ENCODE results near the gene IGHMBP2. TPM values are rescaled to one million over a fixed set of nuclear protein-coding genes. Genes with fewer than 3 reads are reported as not detected.

IGHMBP2 gene
- total RNA-seq, 1 experiment from 2014 or later = 24.0 TPM

DNA sequence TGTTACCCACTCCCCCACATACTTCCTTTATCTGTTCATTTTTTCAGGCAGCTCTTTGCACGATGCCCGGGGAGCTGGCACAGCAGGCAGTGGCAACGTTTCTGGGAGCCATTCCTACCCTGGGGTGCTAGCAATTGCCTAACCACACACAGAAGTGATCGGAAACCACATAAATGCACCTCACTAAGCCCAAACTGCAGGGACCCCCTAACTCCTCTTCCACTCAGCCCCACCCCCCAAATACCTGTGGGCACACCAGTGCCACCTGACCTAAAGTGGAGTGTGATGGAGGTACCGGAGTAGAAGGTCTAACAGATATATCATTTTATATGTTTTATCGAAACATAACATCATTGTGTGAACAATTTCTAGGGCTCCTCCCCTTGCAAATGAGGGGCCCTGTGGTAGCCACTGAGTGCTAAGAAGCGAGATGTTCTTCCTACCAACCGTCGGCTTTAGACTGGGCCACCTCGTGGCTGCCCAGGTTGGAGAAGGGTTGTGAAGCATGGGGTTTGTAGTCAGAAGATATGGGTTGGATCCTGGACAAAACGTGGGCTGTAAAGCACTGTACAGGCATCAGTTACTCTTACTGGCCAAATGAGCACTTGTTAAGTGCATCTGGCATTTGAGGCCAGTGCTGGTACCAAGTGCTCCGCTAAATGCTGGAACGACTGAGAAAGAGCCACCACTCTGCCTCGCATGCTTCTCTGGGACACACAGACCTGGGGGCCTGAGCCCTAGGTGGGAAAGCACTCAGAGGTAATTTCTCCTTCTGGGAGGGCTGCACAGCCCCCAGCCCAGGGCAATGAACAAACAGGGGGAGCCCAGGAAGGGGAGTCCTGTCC is 74.3 kb downstream of the IGHMBP2 start:
- no peaks in the 10 kb centered on the region for H3K27me3 ChIP-seq (ENCODE audit: insufficient read depth, low read length)
- no peaks in the 10 kb centered on the region for H3K79me1 ChIP-seq (ENCODE audit: insufficient read depth, low read depth, low read length, poor library complexity, severe bottlenecking)
- no peak overlapping the region; a peak in 1 of 7 replicates for H3K27ac Mint-ChIP-seq
- TF ChIP-seq, protein P1, sequence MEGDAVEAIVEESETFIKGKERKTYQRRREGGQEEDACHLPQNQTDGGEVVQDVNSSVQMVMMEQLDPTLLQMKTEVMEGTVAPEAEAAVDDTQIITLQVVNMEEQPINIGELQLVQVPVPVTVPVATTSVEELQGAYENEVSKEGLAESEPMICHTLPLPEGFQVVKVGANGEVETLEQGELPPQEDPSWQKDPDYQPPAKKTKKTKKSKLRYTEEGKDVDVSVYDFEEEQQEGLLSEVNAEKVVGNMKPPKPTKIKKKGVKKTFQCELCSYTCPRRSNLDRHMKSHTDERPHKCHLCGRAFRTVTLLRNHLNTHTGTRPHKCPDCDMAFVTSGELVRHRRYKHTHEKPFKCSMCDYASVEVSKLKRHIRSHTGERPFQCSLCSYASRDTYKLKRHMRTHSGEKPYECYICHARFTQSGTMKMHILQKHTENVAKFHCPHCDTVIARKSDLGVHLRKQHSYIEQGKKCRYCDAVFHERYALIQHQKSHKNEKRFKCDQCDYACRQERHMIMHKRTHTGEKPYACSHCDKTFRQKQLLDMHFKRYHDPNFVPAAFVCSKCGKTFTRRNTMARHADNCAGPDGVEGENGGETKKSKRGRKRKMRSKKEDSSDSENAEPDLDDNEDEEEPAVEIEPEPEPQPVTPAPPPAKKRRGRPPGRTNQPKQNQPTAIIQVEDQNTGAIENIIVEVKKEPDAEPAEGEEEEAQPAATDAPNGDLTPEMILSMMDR (conservative IDR thresholded peaks at IDR 0.05) = no peak
- no peak overlapping the region for H3K56ac ChIP-seq (ENCODE audit: insufficient read length, low read depth, low read length)
- no peak overlapping the region for H3T11ph ChIP-seq (ENCODE audit: low read length)
- H3K18ac ChIP-seq (ENCODE audit: insufficient read length, low read depth, low read length) = no peak overlapping the region
- no peak overlapping the region for H3K9ac ChIP-seq (ENCODE audit: extremely low read depth, insufficient read length, low read length)
- no peak overlapping the region for H4K5ac ChIP-seq (ENCODE audit: insufficient read length, low read depth, low read length)
- no peak overlapping the region for H2BK12ac ChIP-seq (ENCODE audit: insufficient read length, low read depth, low read length)
- H3K4ac ChIP-seq (ENCODE audit: low read depth, low read length) = no peak overlapping the region
- no peak overlapping the region for H2BK120ac ChIP-seq (ENCODE audit: low read depth, low read length, poor library complexity, severe bottlenecking)
- H3K4me1 Mint-ChIP-seq = peaks cover 7 to 19% of the 10 kb centered on the region in 2 experiments
- H2BK20ac ChIP-seq (ENCODE audit: low read depth, low read length, poor library complexity, severe bottlenecking) = no peak overlapping the region
- peaks cover 3% of the 10 kb centered on the region; the same call in 1 of the 2 replicates for H3K27me3 Mint-ChIP-seq (ENCODE audit: low read depth)
- no peak overlapping the region for H2AFZ ChIP-seq (ENCODE audit: low read length)
- no peaks in the 10 kb centered on the region for H3K9me3 ChIP-seq (ENCODE audit: control insufficient read depth, low read depth, low read length)
- no peak overlapping the region for H3K23ac ChIP-seq (ENCODE audit: insufficient read length, low read depth, low read length)
- H3K36me3 Mint-ChIP-seq (ENCODE audit: insufficient read depth in 1 of 3, low read depth in 3 of 3) = peaks cover 0 to 10% (median 0%) of the 10 kb centered on the region in 3 experiments; a peak in 3 of 7 replicates
- no peak overlapping the region for H3K4me3 Mint-ChIP-seq
- H4K8ac ChIP-seq (replicated peaks; ENCODE audit: insufficient read length, low read depth, low read length) = no peak overlapping the region
- no peak overlapping the region for H3K14ac ChIP-seq (ENCODE audit: insufficient read depth, low read length)
- no peaks in the 10 kb centered on the region for H3K4me1 ChIP-seq (ENCODE audit: insufficient read depth, low read length)
- no peaks in the 10 kb centered on the region for H3K79me2 ChIP-seq (ENCODE audit: insufficient read depth, low read length)
- no peak overlapping the region for H3K4me2 ChIP-seq (ENCODE audit: insufficient read depth, insufficient read length, low read length)
- H2AK5ac ChIP-seq (ENCODE audit: insufficient read length, low read length) = no peak overlapping the region
- peak; percentile 20 for DNase-seq
- H3K23me2 ChIP-seq (ENCODE audit: insufficient read length, low read depth, low read length, poor library complexity, severe bottlenecking) = no peaks in the 10 kb centered on the region
- H4K20me1 ChIP-seq (ENCODE audit: control insufficient read depth, insufficient read depth, insufficient read length) = no peaks in the 10 kb centered on the region
- WGBS (ENCODE audit: extremely low coverage, insufficient read length, low lambda C conversion rate) = no CpG with 5 or more reads among the region's 14 CpGs
- H4K91ac ChIP-seq (ENCODE audit: insufficient read length, low read depth, low read length) = no peak overlapping the region
- no peak overlapping the region for H2BK15ac ChIP-seq (ENCODE audit: low read depth, low read length)
- H3K27ac ChIP-seq (ENCODE audit: insufficient read length, low read depth, low read length) = no peak overlapping the region
- H2BK5ac ChIP-seq (ENCODE audit: insufficient read length, low read length) = no peak overlapping the region
- H3K9me3 Mint-ChIP-seq = peaks cover 7% of the 10 kb centered on the region in 2 experiments
